ENCODE measurements around the gene MAGI1.

The MAGI1 gene

GRCh38 chr3:65787340-65787739 lies 251.4 kb downstream of the MAGI1 start:
- no peak for DNase-seq

- DNase-seq: no peak
These were observed 251.8 kb downstream of the MAGI1 start for GRCh38 chr3:65786890-65787289.

- DNase-seq: no peak
These were observed 253.6 kb downstream of the MAGI1 start for GRCh38 chr3:65785065-65785645.

GRCh38 chr3:65783117-65783516 lies 255.6 kb downstream of the MAGI1 start:
- no peak for DNase-seq

GRCh38 chr3:65781594-65781993 lies 257.1 kb downstream of the MAGI1 start:
- DNase-seq: no peak

GRCh38 chr3:65779390-65779789 lies 259.3 kb downstream of the MAGI1 start:
- no peak for DNase-seq

GRCh38 chr3:65778968-65779367 lies 259.8 kb downstream of the MAGI1 start:
- DNase-seq: no peak

GRCh38 chr3:65777050-65777449 lies 261.7 kb downstream of the MAGI1 start:
- DNase-seq: no peak

- no peak for DNase-seq
These were observed 262.2 kb downstream of the MAGI1 start for GRCh38 chr3:65776494-65776893.

- no peak for DNase-seq
These were observed 262.6 kb downstream of the MAGI1 start for GRCh38 chr3:65776081-65776480.

- DNase-seq: no peak
These were observed 266.0 kb downstream of the MAGI1 start for GRCh38 chr3:65772758-65773157.

- DNase-seq: no peak
These were observed 271.2 kb downstream of the MAGI1 start for GRCh38 chr3:65767551-65767950.

GRCh38 chr3:65762235-65762580 lies 276.5 kb downstream of the MAGI1 start:
- no peak for DNase-seq

- no peak for DNase-seq
These were observed 277.1 kb downstream of the MAGI1 start for GRCh38 chr3:65761446-65762234.

GRCh38 chr3:65758876-65759598 lies 279.7 kb downstream of the MAGI1 start:
- DNase-seq: no peak

GRCh38 chr3:65758438-65758837 lies 280.3 kb downstream of the MAGI1 start:
- DNase-seq: no peak

- DNase-seq: no peak
These were observed 286.1 kb downstream of the MAGI1 start for GRCh38 chr3:65752636-65753035.

- no peak for DNase-seq
These were observed 287.5 kb downstream of the MAGI1 start for GRCh38 chr3:65751123-65751700.

GRCh38 chr3:65749066-65749465 lies 289.7 kb downstream of the MAGI1 start:
- no peak for DNase-seq

GRCh38 chr3:65748326-65748725 lies 290.4 kb downstream of the MAGI1 start:
- no peak for DNase-seq

GRCh38 chr3:65746848-65747247 lies 291.9 kb downstream of the MAGI1 start:
- DNase-seq: no peak

- DNase-seq: no peak
These were observed 293.4 kb downstream of the MAGI1 start for GRCh38 chr3:65745306-65745705.

GRCh38 chr3:65742914-65743313 lies 295.8 kb downstream of the MAGI1 start:
- DNase-seq: no peak

- no peak for DNase-seq
These were observed 297.2 kb downstream of the MAGI1 start for GRCh38 chr3:65741540-65741939.

Measured in activated gamma-delta T cell treated with Interleukin-2 at 50 U/mL for 16 hours (primary cell).